HK-2 (cell line): ENCODE results near the gene WFDC9.
"Not testable (repeated sequence)": the region's sequence is repeated elsewhere in the genome, so short reads cannot be mapped to it uniquely, and the experiment has no call there.

ENCODE experiments used
- DNase-seq: peaks from one replicate; pipeline ENCODE4 v3.0.0-alpha.2; 2018; ENCODE audit not compliant: unreplicated experiment

WFDC9 gene

GRCh38 chr20:45631184-45631583 lies at the start of gene WFDC9:
WFDC9 (minus strand) TSS chr20:45631284; CDS start chr20:45610181, 21,103 bp downstream.
- DNase-seq: no peak

GRCh38 chr20:45679650-45680049 lies 48.6 kb upstream of the WFDC9 start:
- no peak for DNase-seq

- no peak for DNase-seq
Measured at GRCh38 chr20:45672765-45673164, 41.7 kb upstream of the WFDC9 start.

GRCh38 chr20:45670139-45670538 lies 39.1 kb upstream of the WFDC9 start, which contains the start of gene WFDC11:
WFDC11 (minus strand) TSS chr20:45670239; CDS start chr20:45650600, 19,639 bp downstream.
- no peak for DNase-seq

- DNase-seq: not testable (repeated sequence)
Measured at GRCh38 chr20:45657038-45657437, 26.0 kb upstream of the WFDC9 start.

GRCh38 chr20:45651726-45652125 lies 20.6 kb upstream of the WFDC9 start:
- not testable (repeated sequence) for DNase-seq

GRCh38 chr20:45649312-45649863 lies 18.3 kb upstream of the WFDC9 start:
- no peak for DNase-seq

- DNase-seq: no peak
Measured at GRCh38 chr20:45647441-45648050, 16.5 kb upstream of the WFDC9 start.

- no peak for DNase-seq
Measured at GRCh38 chr20:45646875-45647274, 15.8 kb upstream of the WFDC9 start.

- DNase-seq: not testable (repeated sequence)
Measured at GRCh38 chr20:45645869-45646268, 14.8 kb upstream of the WFDC9 start.

GRCh38 chr20:45641076-45641475 lies 10.0 kb upstream of the WFDC9 start:
- not testable (repeated sequence) for DNase-seq

- no peak for DNase-seq
Measured at GRCh38 chr20:45639687-45640086, 8.6 kb upstream of the WFDC9 start.

GRCh38 chr20:45636513-45636912 lies 5.4 kb upstream of the WFDC9 start:
- DNase-seq: no peak

- DNase-seq: no peak
Measured at GRCh38 chr20:45630371-45630770, 713 bp downstream of the WFDC9 start.

GRCh38 chr20:45629496-45630100 lies 1.5 kb downstream of the WFDC9 start, which contains the start of gene WFDC10A:
WFDC10A (plus strand) TSS chr20:45629739; CDS start chr20:45629814, 75 bp downstream.
- DNase-seq: peak; percentile 38

GRCh38 chr20:45626540-45626939 lies 4.5 kb downstream of the WFDC9 start:
- no peak for DNase-seq

- DNase-seq: no peak
Measured at GRCh38 chr20:45621593-45621992, 9.5 kb downstream of the WFDC9 start.

- DNase-seq: no peak
Measured at GRCh38 chr20:45617591-45617990, 13.5 kb downstream of the WFDC9 start.

- no peak for DNase-seq
Measured at GRCh38 chr20:45612314-45612713, 18.8 kb downstream of the WFDC9 start.

GRCh38 chr20:45611054-45611453 lies 20.0 kb downstream of the WFDC9 start:
- DNase-seq: peak; percentile 17

GRCh38 chr20:45607810-45608209 lies 23.3 kb downstream of the WFDC9 start:
- DNase-seq: no peak

- DNase-seq: no peak
Measured at GRCh38 chr20:45595235-45595634, 35.8 kb downstream of the WFDC9 start.

- no peak for DNase-seq
Measured at GRCh38 chr20:45593498-45593897, 37.6 kb downstream of the WFDC9 start.
